Astrocyte of the cerebellum (primary cell): Measurements from ENCODE around the gene IQSEC2.

Experiments used
- DNase-seq: peaks from one replicate; pipeline ENCODE4 v3.0.0-alpha.2; 2011; ENCODE audit warnings: low read depth
- H3K4me3 ChIP-seq: 2 replicates; pipeline ENCODE4 v1.5.1; 2011; ENCODE audit warnings: mild to moderate bottlenecking, low read depth, low read length, moderate library complexity
- CTCF ChIP-seq: IDR thresholded peaks from 2 replicates; pipeline ENCODE4 v1.5.1; 2012; ENCODE audit warnings: low read length, low read depth, moderate library complexity, mild to moderate bottlenecking; ENCODE audit errors: missing control alignments
- in situ Hi-C: cut with HindIII; loops from 2 replicates; pipeline ENCODE4 v1.10.0; 2017; ENCODE audit warnings: low sequenced_read_pairs

Gene IQSEC2

GRCh38 chrX:53247928-53248327 lies 33.5 kb downstream of the IQSEC2 start:
- TF ChIP-seq CTCF: no peak
- in situ Hi-C loops: no loop called here
- no peak for DNase-seq
- H3K4me3 ChIP-seq: no peak overlapping the region

GRCh38 chrX:53246231-53246630 lies 35.2 kb downstream of the IQSEC2 start:
- no peak overlapping the region for H3K4me3 ChIP-seq
- in situ Hi-C loops: no loop called here
- DNase-seq: no peak
- no peak for TF ChIP-seq CTCF

GRCh38 chrX:53244610-53245009 lies 36.8 kb downstream of the IQSEC2 start:
- peak; percentile 2 for TF ChIP-seq CTCF
- H3K4me3 ChIP-seq: no peak overlapping the region
- in situ Hi-C loops: no loop called here
- DNase-seq: no peak

DNA sequence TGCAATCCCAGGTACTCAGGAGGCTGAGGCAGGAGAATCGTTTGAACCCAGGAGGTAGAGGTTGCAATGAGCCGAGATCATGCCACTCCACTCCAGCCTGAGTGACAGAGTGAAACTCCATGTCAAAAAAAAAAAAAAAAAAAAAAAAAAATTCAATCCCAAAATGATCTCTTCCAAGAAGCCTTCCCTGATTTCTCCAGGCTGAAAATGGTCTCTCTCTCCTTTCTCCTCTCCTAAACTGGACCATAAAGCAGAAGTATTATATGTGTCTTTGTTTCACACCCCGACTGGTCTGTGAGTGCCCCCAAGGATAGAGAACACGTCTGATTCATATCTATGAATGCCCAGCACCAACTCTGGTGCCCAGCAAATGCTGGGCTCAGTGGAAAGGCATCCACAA lies 39.1 kb downstream of the IQSEC2 start:
- in situ Hi-C loops: no loop called here
- TF ChIP-seq CTCF: no peak
- H3K4me3 ChIP-seq: no peak overlapping the region
- DNase-seq: no peak

GRCh38 chrX:53241558-53241957 lies 39.8 kb downstream of the IQSEC2 start:
- no peak for TF ChIP-seq CTCF
- DNase-seq: no peak
- in situ Hi-C loops: no loop called here
- no peak overlapping the region for H3K4me3 ChIP-seq

DNA sequence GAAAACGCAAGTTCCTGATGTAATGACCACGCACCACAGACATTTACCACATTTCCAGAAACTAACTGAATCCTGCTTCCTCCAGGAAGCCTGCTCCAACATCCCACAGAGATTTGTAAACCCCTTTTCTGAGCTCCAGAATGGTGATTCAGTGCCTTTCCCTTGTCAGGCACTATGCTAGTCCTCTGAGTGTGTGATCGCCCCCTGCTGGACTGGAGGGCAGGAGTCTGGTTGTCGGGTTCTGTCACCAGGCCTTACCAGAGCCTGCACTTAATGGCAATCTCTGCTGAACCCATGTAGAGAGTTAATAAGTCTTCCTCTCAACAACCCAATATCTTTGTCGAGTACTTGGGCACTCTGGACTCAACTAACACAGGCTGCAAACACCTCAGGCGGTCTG lies 41.9 kb downstream of the IQSEC2 start:
- in situ Hi-C loops: no loop called here
- no peak for DNase-seq
- TF ChIP-seq CTCF: peak; percentile 4
- no peak overlapping the region for H3K4me3 ChIP-seq

DNA sequence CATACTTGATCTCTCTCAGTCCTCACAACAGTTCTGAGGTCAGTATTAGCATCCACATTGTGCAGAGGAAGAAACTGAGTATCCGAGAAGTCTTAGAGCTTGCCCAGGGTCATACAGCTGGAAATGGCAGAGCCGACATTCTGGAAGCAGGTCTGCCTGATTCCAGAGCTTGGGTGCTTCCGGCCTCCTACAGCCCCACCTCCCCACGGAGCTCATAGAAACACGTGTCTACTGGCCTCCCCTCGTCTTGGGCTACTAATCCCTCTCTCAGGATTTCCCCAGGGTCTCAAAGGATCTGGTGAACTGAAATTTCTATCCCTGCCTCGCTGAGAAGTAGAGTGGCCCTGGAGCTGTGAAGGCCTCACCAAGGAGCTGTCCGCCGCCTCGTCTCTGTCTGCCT lies 44.3 kb downstream of the IQSEC2 start:
- no peak for TF ChIP-seq CTCF
- in situ Hi-C loops: no loop called here
- no peak for DNase-seq
- no peak overlapping the region for H3K4me3 ChIP-seq
